SK-N-SH (cell line): Measurements from ENCODE around the gene PPM1E. TPM values are rescaled to one million over a fixed set of nuclear protein-coding genes. Genes with fewer than 3 reads are reported as not detected.

Experiments used
- CTCF ChIA-PET: fragments of 300-600, 350-600 bp; formaldehyde crosslinking; extraction: SDS; loops from one replicate; lab custom pipeline; 2021; lab: Yijun Ruan, JAX
- POLR2A ChIA-PET: fragments of 350-600 bp; sonication (Branson Sonifier 250); formaldehyde crosslinking; extraction: SDS; loops from one replicate; lab custom pipeline; 2020; ENCODE audit warnings: antibody characterized with exemption, inconsistent platforms; lab: Yijun Ruan, JAX
- DNase-seq: peaks from one replicate; pipeline ENCODE4 v3.0.0; 2012
- H2AFZ ChIP-seq: fragments of 200-600 bp; sonication (generic); 2 replicates; pipeline ENCODE4 v1.8.1; 2016; ENCODE audit warnings: antibody characterized with exemption, mild to moderate bottlenecking, low read depth
- H3F3A ChIP-seq: fragments of 200-600 bp; sonication (generic); replicated peaks from 2 replicates; pipeline ENCODE3; 2016; ENCODE audit warnings: antibody characterized with exemption, mild to moderate bottlenecking; ENCODE audit not compliant: insufficient read depth
- H3K27ac ChIP-seq, 2 experiments: fragments of 200-500 bp in 1 of 2; fragments of 200-600 bp in 1 of 2; sonication (Bioruptor generic) in 1 of 2; sonication (generic), shearing (Covaris generic) in 1 of 2; 2 replicates each; pipeline versions ENCODE4 v1.5.1 to v1.6.1; 2014 to 2016; ENCODE audit warnings: low read depth in 2 of 2, inconsistent platforms in 1 of 2, low read length in 1 of 2, mild to moderate bottlenecking in 1 of 2, mixed read lengths in 1 of 2
- H3K27me3 ChIP-seq: fragments of 200-600 bp; sonication (generic), shearing (Covaris generic); 2 replicates; pipeline ENCODE4 v1.6.1; 2016; ENCODE audit warnings: mixed run types; ENCODE audit not compliant: insufficient read depth
- H3K36me3 ChIP-seq, 2 experiments: fragments of 200-500 bp in 1 of 2; fragments of 200-600 bp in 1 of 2; sonication (Bioruptor generic) in 1 of 2; sonication (generic) in 1 of 2; replicated peaks in 1 of 2; 2 replicates each; pipeline versions ENCODE3 to v1.5.1; 2014 to 2016; ENCODE audit warnings: low read length in 1 of 2, mild to moderate bottlenecking in 1 of 2; ENCODE audit not compliant: insufficient read depth in 2 of 2, control insufficient read depth in 1 of 2
- H3K4me1 ChIP-seq, 2 experiments: fragments of 200-500 bp in 1 of 2; fragments of 200-600 bp in 1 of 2; sonication (Bioruptor generic) in 1 of 2; sonication (generic), shearing (Covaris generic) in 1 of 2; 2 replicates each; pipeline versions ENCODE4 v1.5.1 to v1.6.1; 2014 to 2016; ENCODE audit warnings: low read depth in 1 of 2, low read length in 1 of 2, mixed run types in 1 of 2; ENCODE audit not compliant: insufficient read depth in 2 of 2, control insufficient read depth in 1 of 2
- H3K4me2 ChIP-seq: fragments of 200-600 bp; sonication (generic), shearing (Covaris generic); 2 replicates; pipeline ENCODE4 v1.6.1; 2017; ENCODE audit warnings: mixed run types
- H3K4me3 ChIP-seq, 2 experiments: fragments of 200-500 bp in 1 of 2; fragments of 200-600 bp in 1 of 2; sonication (Bioruptor generic) in 1 of 2; sonication (generic), shearing (Covaris generic) in 1 of 2; 2 replicates each; pipeline versions ENCODE4 v1.5.1 to v1.8.1; 2014 to 2016; ENCODE audit warnings: low read depth in 2 of 2, inconsistent platforms in 1 of 2, low read length in 1 of 2, mild to moderate bottlenecking in 1 of 2, mixed read lengths in 1 of 2, moderate library complexity in 1 of 2
- H3K79me2 ChIP-seq: fragments of 200-600 bp; sonication (generic); 2 replicates; pipeline ENCODE4 v1.8.1; 2017; ENCODE audit warnings: mild to moderate bottlenecking; ENCODE audit not compliant: insufficient read depth
- H3K9ac ChIP-seq: fragments of 200-600 bp; sonication (generic); 2 replicates; pipeline ENCODE4 v1.6.1; 2017; ENCODE audit warnings: mixed run types
- H3K9me2 ChIP-seq: fragments of 200-600 bp; sonication (generic); 2 replicates; pipeline ENCODE4 v1.6.1; 2017; ENCODE audit warnings: mixed run types
- H3K9me3 ChIP-seq: fragments of 200-600 bp; sonication (generic); 2 replicates; pipeline ENCODE4 v1.6.1; 2017; ENCODE audit warnings: mixed run types, mild to moderate bottlenecking, moderate library complexity
- H4K20me1 ChIP-seq: fragments of 200-600 bp; sonication (generic); 2 replicates; pipeline ENCODE4 v1.6.1; 2017; ENCODE audit warnings: mild to moderate bottlenecking, mixed run types; ENCODE audit not compliant: insufficient read depth
- CHD2 ChIP-seq: fragments of 150-350 bp; IDR thresholded peaks from 2 replicates; pipeline ENCODE4 v1.6.1; 2018; ENCODE audit warnings: low read length; ENCODE audit not compliant: partially characterized antibody
- CTCF ChIP-seq: fragments of 200-600 bp; sonication (generic); IDR thresholded peaks from 2 replicates; pipeline ENCODE4 v1.6.1; 2017; ENCODE audit warnings: antibody characterized with exemption, mild to moderate bottlenecking, moderate library complexity
- ELF1 ChIP-seq: IDR thresholded peaks from 2 replicates; pipeline ENCODE4 v1.4.0; 2012
- EP300 ChIP-seq, 2 experiments: IDR thresholded peaks; 2 replicates each; pipeline versions ENCODE4 v1.4.0 to v1.6.1; 2012; ENCODE audit warnings: borderline replicate concordance in 1 of 2, low read depth in 1 of 2, low read length in 1 of 2
- FOSL2 ChIP-seq: IDR thresholded peaks from 2 replicates; pipeline ENCODE4 v1.4.0; 2012; ENCODE audit warnings: low read depth, mild to moderate bottlenecking, moderate library complexity, borderline replicate concordance
- FOXJ3 ChIP-seq: sonication (generic); formaldehyde crosslinking; IDR thresholded peaks from 2 replicates; pipeline ENCODE4 v1.5.1; 2020; ENCODE audit warnings: mild to moderate bottlenecking, missing genetic modification reagents
- GABPA ChIP-seq: IDR thresholded peaks from 2 replicates; pipeline ENCODE4 v1.4.0; 2012; ENCODE audit warnings: low read depth, mild to moderate bottlenecking
- IRF3 ChIP-seq: fragments of 150-350 bp; IDR thresholded peaks from 2 replicates; pipeline ENCODE4 v1.6.1; 2016; ENCODE audit warnings: mild to moderate bottlenecking, low read depth, low read length
- MAX ChIP-seq: IDR thresholded peaks from 2 replicates; pipeline ENCODE4 v1.4.0; 2012; ENCODE audit warnings: low read depth
- MXI1 ChIP-seq: IDR thresholded peaks from 2 replicates; pipeline ENCODE4 v1.6.1; 2012; ENCODE audit warnings: mild to moderate bottlenecking, low read depth, low read length, improper control_type of control experiment
- POLR2AphosphoS5 ChIP-seq: IDR thresholded peaks from 2 replicates; pipeline ENCODE4 v1.6.1; 2012; ENCODE audit warnings: low read depth, low read length
- RCOR1 ChIP-seq: fragments of 150-350 bp; IDR thresholded peaks from 2 replicates; pipeline ENCODE4 v1.6.1; 2017; ENCODE audit warnings: antibody characterized with exemption, low read length
- RXRA ChIP-seq: IDR thresholded peaks from 2 replicates; pipeline ENCODE4 v1.4.0; 2012; ENCODE audit warnings: low read depth, mild to moderate bottlenecking, borderline replicate concordance
- TCF12 ChIP-seq: IDR thresholded peaks from 2 replicates; pipeline ENCODE4 v1.4.0; 2012
- USF1 ChIP-seq: IDR thresholded peaks from 2 replicates; pipeline ENCODE4 v1.4.0; 2012; ENCODE audit warnings: low read depth, borderline replicate concordance
- USF2 ChIP-seq: fragments of 150-350 bp; IDR thresholded peaks from 2 replicates; pipeline ENCODE4 v1.6.1; 2017; ENCODE audit warnings: antibody characterized with exemption, low read length, low read depth, borderline replicate concordance
- YY1 ChIP-seq: IDR thresholded peaks from 2 replicates; pipeline ENCODE4 v1.4.0; 2012; ENCODE audit warnings: low read depth, mild to moderate bottlenecking
- ZBTB33 ChIP-seq: IDR thresholded peaks from 2 replicates; pipeline ENCODE4 v1.4.0; 2012; ENCODE audit warnings: low read depth, borderline replicate concordance
- WGBS: methylation state at CpG from one replicate; pipeline ENCODE4 v1.1.6; 2017; ENCODE audit warnings: low lambda C conversion rate; 5-methylcytosine and 5-hydroxymethylcytosine counted together
- polyA plus RNA-seq, 3 experiments: library from polyadenylated mRNA; depleted of rRNA; stranded (reverse); fragments of >200 nt; gene quantifications; 2 replicates each; pipeline ENCODE4 v1.2.3, GENCODE V29; 2012

PPM1E gene
- polyA plus RNA-seq, 1 of the 3 experiments (the other 2 are of a cell fraction) = 0.08 TPM

- TF ChIP-seq ZBTB33 (no peak), FOSL2 (no peak), EP300 (IDR thresholded peaks at IDR 0.05; ENCODE audit: borderline replicate concordance in 1 of 2, low read depth in 1 of 2, low read length in 1 of 2) (no peak), USF1 (no peak), GABPA (no peak), FOXJ3 (no peak)
Observed at GRCh38 chr17:58982626-58983025, 227.0 kb downstream of the PPM1E start (continued).

GRCh38 chr17:58985367-58985766, 229.7 kb downstream of the PPM1E start:
- H3K4me2 ChIP-seq = no peak overlapping the region
- H3F3A ChIP-seq = no peaks in the 10 kb centered on the region
- H3K9ac ChIP-seq = no peak overlapping the region
- H3K27me3 ChIP-seq = no peaks in the 10 kb centered on the region
- H3K36me3 ChIP-seq = peaks cover 5 to 9% of the 10 kb centered on the region in 2 experiments
- no peaks in the 10 kb centered on the region for H3K9me2 ChIP-seq
- H3K4me3 ChIP-seq = no peak overlapping the region
- no peaks in the 10 kb centered on the region for H3K9me3 ChIP-seq
- ChIA-PET POLR2A (no interaction called here), CTCF (interaction anchor here (1.6 to 2.0 kb wide), 2 partner anchors 19 to 274 kb away, joined by 4 to 7 read pairs; no protein-coding TSS in a partner anchor)
- DNase-seq = no peak
- no peak overlapping the region for H3K27ac ChIP-seq
- H3K4me1 ChIP-seq = peaks cover 0 to 6% of the 10 kb centered on the region in 2 experiments; a peak in 2 of 4 replicates
- H2AFZ ChIP-seq = no peak overlapping the region
- H4K20me1 ChIP-seq = no peaks in the 10 kb centered on the region
- WGBS = 93% methylated on average over 6 of the region's 6 CpGs
- H3K79me2 ChIP-seq = no peaks in the 10 kb centered on the region
- TF ChIP-seq IRF3 = no peak
- no peak for TF ChIP-seq CHD2
- no peak for TF ChIP-seq USF2
- TF ChIP-seq RXRA = no peak
- TF ChIP-seq ELF1 = no peak
- no peak for TF ChIP-seq POLR2AphosphoS5
- TF ChIP-seq YY1 = no peak
- no peak for TF ChIP-seq CTCF
- TF ChIP-seq USF1 = no peak
- TF ChIP-seq TCF12 = no peak
- TF ChIP-seq MXI1 = no peak
- TF ChIP-seq MAX = no peak
- TF ChIP-seq RCOR1 = no peak
